GM12878 (cell line): ENCODE data around the gene MAPRE2.

Source experiments
- EED ChIP-seq: sonication (generic); IDR thresholded peaks from 2 replicates; pipeline ENCODE4 v1.6.1; 2016; ENCODE audit warnings: antibody characterized with exemption, low read depth
- EP300 ChIP-seq, 2 experiments: fragments of 150-350 bp in 1 of 2; IDR thresholded peaks; 2 replicates each; pipeline ENCODE4 v1.6.1; 2011 to 2012; ENCODE audit warnings: low read depth in 2 of 2, low read length in 2 of 2, borderline replicate concordance in 1 of 2, improper control_type of control experiment in 1 of 2, inconsistent platforms in 1 of 2; ENCODE audit not compliant: control insufficient read depth in 1 of 2
- EZH2 ChIP-seq: IDR thresholded peaks from 2 replicates; pipeline ENCODE4 v1.6.1; 2012; ENCODE audit warnings: low read depth, mild to moderate bottlenecking, control low read depth, inconsistent platforms, low read length, borderline replicate concordance; ENCODE audit not compliant: control insufficient read depth
- POLR2A ChIP-seq: IDR thresholded peaks from 2 replicates; pipeline ENCODE4 v1.6.1; 2011; ENCODE audit warnings: low read depth, mild to moderate bottlenecking, low read length

DNA sequence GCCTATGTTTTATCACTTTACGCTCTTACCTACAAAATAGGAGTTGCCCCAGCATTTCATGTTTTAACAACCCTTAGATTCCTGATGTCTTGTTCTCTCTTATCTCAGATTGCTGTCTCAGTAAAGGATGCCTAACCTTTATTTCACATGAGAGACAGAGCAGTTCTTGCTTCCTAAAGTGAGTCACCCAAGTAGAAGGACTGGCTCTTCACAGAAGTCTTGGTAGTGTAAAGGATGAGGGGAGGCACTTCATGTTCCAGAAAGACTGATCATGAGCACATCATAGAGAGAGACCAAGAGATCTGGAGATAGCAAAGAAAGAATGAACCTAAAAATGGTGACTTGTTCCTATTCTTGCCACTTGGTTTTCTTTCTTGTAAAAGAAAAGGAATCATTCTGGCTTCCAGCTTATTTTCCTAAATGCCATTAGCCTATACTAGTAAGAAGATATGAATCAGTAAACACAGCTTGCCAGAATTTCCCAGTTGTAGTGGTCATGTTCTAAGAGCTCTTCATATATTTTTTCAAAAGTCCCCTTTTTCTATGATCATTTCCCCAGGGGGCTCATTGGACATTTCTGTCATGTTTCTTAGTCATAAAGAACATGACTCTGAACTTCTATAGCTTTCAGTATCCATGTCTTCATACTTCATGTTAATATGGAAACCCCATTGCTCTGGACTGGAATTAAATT lies 54.9 kb downstream of the MAPRE2 start:
- TF ChIP-seq EED (no peak), POLR2A (no peak), EZH2 (no peak), EP300 (IDR thresholded peaks at IDR 0.05; ENCODE audit: borderline replicate concordance in 1 of 2, control insufficient read depth in 1 of 2, low read depth in 2 of 2, low read length in 2 of 2) (no peak)
